ENCODE measurements around the gene DYNLT2. TPM values are rescaled to one million over a fixed set of nuclear protein-coding genes. Genes with fewer than 3 reads are reported as not detected.
"Not testable (repeated sequence)": the region's sequence is repeated elsewhere in the genome, so short reads cannot be mapped to it uniquely, and the experiment has no call there.

DYNLT2 gene
- total RNA-seq, 1 experiment from 2014 or later, result 1.7 TPM

DNA sequence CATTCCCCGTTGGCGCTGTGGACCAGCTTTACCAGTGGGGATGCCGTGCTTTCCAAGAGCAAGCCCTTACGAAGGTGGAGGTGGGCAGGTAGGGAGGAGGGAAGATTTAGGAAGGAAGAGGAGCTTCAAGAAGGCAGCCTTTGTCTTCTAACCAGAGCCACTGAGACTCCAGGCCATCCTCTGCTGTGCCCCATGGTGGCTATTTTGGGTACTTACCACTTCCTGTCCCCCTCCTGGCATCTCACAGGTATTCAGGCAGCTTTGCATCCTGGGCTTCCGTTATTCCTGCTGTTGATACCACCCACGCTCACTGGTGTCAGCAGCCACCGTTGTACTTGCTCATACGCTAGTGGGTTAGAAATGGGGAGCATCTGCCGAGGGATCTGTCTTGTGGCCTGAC is 23.0 kb upstream of the DYNLT2 start:
- no peak overlapping the region for H3K4me3 ChIP-seq (ENCODE audit: insufficient read depth, low read depth, low read length)
- no peak for DNase-seq

GRCh38 chr6:169766921-169767736 is 15.8 kb upstream of the DYNLT2 start:
- H3K36me3 ChIP-seq (replicated peaks; ENCODE audit: control insufficient read depth, insufficient read depth, low read length), result peaks cover 2% of the 10 kb centered on the region
- no peaks in the 10 kb centered on the region for H3K27me3 ChIP-seq (ENCODE audit: control insufficient read depth, insufficient read depth, low read length)
- DNase-seq, result no peak
- H3K4me3 ChIP-seq (ENCODE audit: insufficient read depth, low read depth, low read length), result no peak overlapping the region

More for the DNA sequence above, 23.0 kb upstream of the DYNLT2 start:
- Histone ChIP-seq H3K36me3 (replicated peaks; ENCODE audit: control insufficient read depth, insufficient read depth, low read length) (no peaks in the 10 kb centered on the region; the same call in none of the 2 replicates), H3K27me3 (ENCODE audit: control insufficient read depth, insufficient read depth, low read length) (no peaks in the 10 kb centered on the region)

DNA sequence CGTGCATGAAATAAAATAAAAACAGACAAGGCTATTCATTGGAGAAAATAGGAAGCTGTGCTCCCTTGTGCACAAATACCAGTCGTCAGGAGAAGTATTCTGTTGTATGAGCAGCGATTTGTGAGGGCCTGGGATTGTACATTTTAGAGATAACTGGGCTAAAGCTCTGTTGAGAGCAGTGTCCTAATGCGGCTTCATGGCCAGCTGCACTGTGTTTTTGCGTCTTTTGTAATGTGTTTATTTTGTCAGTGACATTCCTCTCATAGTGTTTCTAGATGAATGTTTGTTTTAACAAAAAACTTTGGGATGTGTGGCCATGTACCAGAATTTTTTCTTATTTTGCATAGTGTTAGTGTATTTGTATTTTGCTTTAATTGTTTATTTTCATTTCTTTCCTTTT is 14.9 kb upstream of the DYNLT2 start:
- Histone ChIP-seq H3K4me3 (ENCODE audit: insufficient read depth, low read depth, low read length) (no peak overlapping the region), H3K36me3 (replicated peaks; ENCODE audit: control insufficient read depth, insufficient read depth, low read length) (peaks cover 2% of the 10 kb centered on the region), H3K27me3 (ENCODE audit: control insufficient read depth, insufficient read depth, low read length) (no peaks in the 10 kb centered on the region)

DNA sequence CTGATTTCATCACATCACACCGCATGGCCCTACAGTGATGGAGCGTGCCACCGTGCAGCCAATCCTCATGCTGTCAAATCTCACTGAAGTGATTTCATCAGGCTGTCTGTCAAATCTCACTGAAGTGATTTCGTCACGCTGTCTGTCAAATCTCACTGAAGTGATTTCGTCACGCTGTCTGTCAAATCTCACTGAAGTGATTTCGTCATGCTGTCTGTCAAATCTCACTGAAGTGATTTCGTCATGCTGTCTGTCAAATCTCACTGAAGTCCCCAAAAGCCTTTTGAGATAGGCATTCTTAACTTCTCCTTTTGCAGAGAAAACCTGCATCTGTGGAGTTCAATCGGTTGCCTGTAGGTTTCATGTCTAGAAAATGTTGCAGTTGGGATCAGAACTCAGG is 14.4 kb upstream of the DYNLT2 start:
- not testable (repeated sequence) for H3K27me3 ChIP-seq (ENCODE audit: control insufficient read depth, insufficient read depth, low read length); H3K4me3 ChIP-seq (ENCODE audit: insufficient read depth, low read depth, low read length); DNase-seq; H3K36me3 ChIP-seq (replicated peaks; ENCODE audit: control insufficient read depth, insufficient read depth, low read length)

More for the DNA sequence above, 14.9 kb upstream of the DYNLT2 start:
- no peak for DNase-seq

- H3K36me3 ChIP-seq (replicated peaks; ENCODE audit: control insufficient read depth, insufficient read depth, low read length), result peaks cover 3% of the 10 kb centered on the region
Measured at GRCh38 chr6:169763881-169764280, 12.5 kb upstream of the DYNLT2 start.

GRCh38 chr6:169763308-169763707 is 11.9 kb upstream of the DYNLT2 start:
- Histone ChIP-seq H3K27me3 (ENCODE audit: control insufficient read depth, insufficient read depth, low read length) (no peaks in the 10 kb centered on the region), H3K36me3 (replicated peaks; ENCODE audit: control insufficient read depth, insufficient read depth, low read length) (peaks cover 3% of the 10 kb centered on the region), H3K4me3 (ENCODE audit: insufficient read depth, low read depth, low read length) (no peak overlapping the region)
- DNase-seq, result no peak

More at GRCh38 chr6:169763881-169764280, 12.5 kb upstream of the DYNLT2 start:
- Histone ChIP-seq H3K27me3 (ENCODE audit: control insufficient read depth, insufficient read depth, low read length) (no peaks in the 10 kb centered on the region), H3K4me3 (ENCODE audit: insufficient read depth, low read depth, low read length) (no peak overlapping the region)
- DNase-seq, result no peak

DNA sequence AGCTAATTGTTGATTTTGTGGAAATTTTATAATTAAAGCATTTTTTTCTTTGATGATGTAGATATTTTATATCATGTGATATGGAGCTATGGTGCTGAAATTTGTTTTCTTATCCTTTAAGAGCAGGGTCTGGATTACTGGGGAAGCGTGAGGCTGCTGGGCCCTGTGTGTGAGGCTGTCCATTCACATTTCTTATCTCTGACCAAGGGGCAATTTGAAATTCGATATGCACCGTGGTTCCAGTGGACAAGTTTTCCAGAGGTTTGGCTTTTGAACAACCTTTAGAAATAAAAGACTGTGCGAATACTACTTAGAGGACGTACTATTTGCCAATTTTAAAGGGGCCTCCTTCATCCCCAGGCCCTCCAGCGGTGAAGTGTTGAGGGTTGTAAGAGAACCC is 3.8 kb upstream of the DYNLT2 start:
- no peak for DNase-seq
- Histone ChIP-seq H3K4me3 (ENCODE audit: insufficient read depth, low read depth, low read length) (no peak overlapping the region), H3K27me3 (ENCODE audit: control insufficient read depth, insufficient read depth, low read length) (no peaks in the 10 kb centered on the region), H3K36me3 (replicated peaks; ENCODE audit: control insufficient read depth, insufficient read depth, low read length) (no peaks in the 10 kb centered on the region)

DNA sequence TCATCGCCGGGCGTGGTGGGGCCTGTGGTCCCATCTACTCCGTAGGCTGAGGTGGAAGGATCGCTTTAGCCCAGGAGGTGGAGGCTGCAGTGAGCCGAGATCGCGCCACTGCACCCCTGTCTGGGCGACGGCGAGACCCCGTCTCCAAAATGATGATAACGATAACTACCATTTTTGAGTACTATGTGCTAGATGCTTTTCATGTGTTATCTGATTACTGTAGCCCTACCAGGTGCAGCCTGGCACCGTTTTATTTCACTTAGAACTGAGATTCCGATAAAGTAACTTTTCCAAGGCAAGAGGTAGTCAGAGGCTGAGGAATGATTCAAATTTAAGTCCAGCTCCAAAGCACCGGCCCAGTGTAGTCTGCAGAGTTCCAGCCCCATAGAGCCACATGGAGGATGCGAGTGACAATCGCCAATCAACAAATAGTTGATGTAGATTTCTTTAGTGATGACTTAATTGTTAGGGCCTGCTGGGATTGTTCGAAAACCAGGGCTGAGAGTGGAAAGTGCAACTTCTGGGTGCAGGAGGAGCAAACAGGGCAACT is 777 bp upstream of the DYNLT2 start:
- H3K4me3 ChIP-seq (ENCODE audit: insufficient read depth, low read depth, low read length), result peak overlapping the region; percentile 93

GRCh38 chr6:169746556-169746955 is 4.8 kb downstream of the DYNLT2 start:
- DNase-seq, result no peak
- Histone ChIP-seq H3K4me3 (ENCODE audit: insufficient read depth, low read depth, low read length) (no peak overlapping the region), H3K27me3 (ENCODE audit: control insufficient read depth, insufficient read depth, low read length) (no peaks in the 10 kb centered on the region), H3K36me3 (replicated peaks; ENCODE audit: control insufficient read depth, insufficient read depth, low read length) (no peaks in the 10 kb centered on the region)

More for the DNA sequence above, 777 bp upstream of the DYNLT2 start:
- DNase-seq, result no peak
- no peaks in the 10 kb centered on the region for H3K27me3 ChIP-seq (ENCODE audit: control insufficient read depth, insufficient read depth, low read length)
- no peaks in the 10 kb centered on the region for H3K36me3 ChIP-seq (replicated peaks; ENCODE audit: control insufficient read depth, insufficient read depth, low read length)

DNA sequence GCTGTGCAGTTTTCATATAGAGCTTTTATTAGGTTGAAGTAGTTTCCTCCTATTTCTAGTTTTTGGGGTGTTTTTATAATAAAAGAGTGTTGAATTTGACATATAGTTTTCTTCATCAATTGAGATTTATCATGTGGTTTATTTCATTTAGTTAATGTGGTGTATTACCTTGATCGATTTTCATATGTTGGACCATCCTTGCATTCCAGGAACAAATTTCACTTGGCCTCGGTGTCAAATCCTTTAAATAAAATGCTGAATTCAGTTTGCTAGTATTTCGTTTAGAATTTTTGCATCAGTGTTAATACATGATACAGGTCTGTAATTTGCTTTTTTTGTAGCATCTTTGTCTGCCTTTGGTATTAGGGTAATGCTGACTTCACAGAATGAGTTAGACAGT is 6.0 kb downstream of the DYNLT2 start:
- DNase-seq, result no peak
- Histone ChIP-seq H3K36me3 (replicated peaks; ENCODE audit: control insufficient read depth, insufficient read depth, low read length) (no peaks in the 10 kb centered on the region), H3K27me3 (ENCODE audit: control insufficient read depth, insufficient read depth, low read length) (no peaks in the 10 kb centered on the region), H3K4me3 (ENCODE audit: insufficient read depth, low read depth, low read length) (no peak overlapping the region)

- no peaks in the 10 kb centered on the region for H3K27me3 ChIP-seq (ENCODE audit: control insufficient read depth, insufficient read depth, low read length)
- H3K36me3 ChIP-seq (replicated peaks; ENCODE audit: control insufficient read depth, insufficient read depth, low read length), result no peaks in the 10 kb centered on the region
- no peak overlapping the region for H3K4me3 ChIP-seq (ENCODE audit: insufficient read depth, low read depth, low read length)
- no peak for DNase-seq
Measured at GRCh38 chr6:169741344-169741743, 10.0 kb downstream of the DYNLT2 start.

DNA sequence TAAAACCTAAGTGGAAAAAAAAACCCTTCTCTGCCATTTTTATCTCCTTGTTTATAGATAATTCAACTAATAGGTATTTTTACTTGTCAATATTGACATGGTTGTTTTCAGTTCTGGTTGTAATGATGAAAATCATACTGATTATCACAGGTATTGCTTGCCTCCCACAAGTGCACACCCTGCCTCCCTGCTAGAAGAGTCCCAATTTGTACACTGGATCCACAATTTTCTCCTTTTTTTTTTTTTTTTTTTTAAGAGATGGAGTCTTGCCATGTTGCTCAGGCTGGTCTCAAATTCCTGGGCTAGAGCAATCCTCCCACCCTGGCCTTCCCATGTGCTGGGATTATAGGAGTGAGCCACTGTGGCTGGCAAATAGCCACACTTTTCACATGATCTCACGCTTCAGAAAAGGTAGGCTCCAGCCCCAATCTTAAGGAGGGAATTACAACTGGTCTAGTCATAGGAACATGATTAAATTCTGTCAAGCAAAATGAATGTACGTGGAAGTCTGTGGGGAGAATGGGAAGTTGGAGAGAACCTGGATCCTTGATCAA is 12.3 kb downstream of the DYNLT2 start:
- Histone ChIP-seq H3K27me3 (ENCODE audit: control insufficient read depth, insufficient read depth, low read length) (no peaks in the 10 kb centered on the region), H3K36me3 (replicated peaks; ENCODE audit: control insufficient read depth, insufficient read depth, low read length) (no peaks in the 10 kb centered on the region), H3K4me3 (ENCODE audit: insufficient read depth, low read depth, low read length) (no peak overlapping the region)
- no peak for DNase-seq

DNA sequence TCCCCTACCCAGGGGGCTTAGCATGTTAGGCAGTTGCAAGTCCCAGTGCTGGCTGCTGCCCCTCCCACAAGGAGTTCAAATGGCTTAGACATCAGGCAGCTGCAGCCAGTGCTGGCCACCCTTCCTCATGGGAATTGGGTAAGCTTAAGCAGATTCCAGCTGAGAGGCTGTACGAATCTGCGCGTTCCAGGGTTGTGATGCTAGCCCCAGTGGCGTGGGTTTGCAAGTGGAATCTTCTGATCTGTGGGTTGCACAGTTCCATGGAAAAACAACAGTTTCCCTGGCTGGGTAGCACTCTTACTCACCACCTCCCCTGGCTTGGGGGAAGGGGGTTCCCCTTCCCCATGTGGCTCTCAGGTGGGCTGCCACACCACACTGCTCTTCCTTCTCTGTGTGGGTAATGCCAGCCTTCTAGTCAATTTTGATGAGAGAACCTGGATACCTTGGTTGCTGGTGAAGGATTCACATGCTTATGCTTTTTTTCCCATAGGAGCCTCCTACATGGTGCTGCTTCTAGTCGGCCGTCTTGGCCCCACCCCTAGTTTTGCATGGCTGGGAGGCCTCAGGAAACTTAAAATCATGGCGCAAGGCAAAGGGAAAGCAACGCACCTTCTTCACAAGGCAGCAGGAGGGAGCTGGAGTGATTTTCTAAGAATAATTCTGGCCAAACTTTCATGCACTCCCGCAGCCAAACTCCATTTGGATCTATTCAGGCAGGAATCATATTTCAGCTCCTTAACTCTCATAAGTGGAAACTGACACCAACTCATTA is 13.0 kb downstream of the DYNLT2 start:
- Histone ChIP-seq H3K4me3 (ENCODE audit: insufficient read depth, low read depth, low read length) (no peak overlapping the region), H3K27me3 (ENCODE audit: control insufficient read depth, insufficient read depth, low read length) (no peaks in the 10 kb centered on the region), H3K36me3 (replicated peaks; ENCODE audit: control insufficient read depth, insufficient read depth, low read length) (no peaks in the 10 kb centered on the region)
- DNase-seq, result no peak

DNA sequence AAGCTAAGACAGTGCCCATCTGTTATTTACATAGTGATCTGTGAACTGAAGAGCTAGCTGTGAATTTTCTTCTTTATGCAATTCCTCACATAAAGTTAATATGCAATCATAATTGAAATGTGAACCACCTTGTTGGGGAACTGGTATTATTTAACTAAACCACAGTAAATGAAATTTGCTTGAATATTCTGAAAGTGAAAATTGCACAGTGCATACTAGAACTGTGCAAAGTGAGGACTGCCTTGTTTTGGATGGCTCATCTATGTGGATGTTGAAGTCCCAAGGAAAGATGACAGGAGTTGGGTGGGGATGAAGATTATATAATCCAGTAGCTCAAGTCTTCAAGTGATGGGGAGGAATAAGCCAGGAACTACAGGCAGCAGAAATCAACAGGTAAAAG is 21.4 kb downstream of the DYNLT2 start:
- Histone ChIP-seq H3K27me3 (ENCODE audit: control insufficient read depth, insufficient read depth, low read length) (peaks cover 2% of the 10 kb centered on the region; the same call in 1 of the 2 replicates), H3K4me3 (ENCODE audit: insufficient read depth, low read depth, low read length) (no peak overlapping the region), H3K36me3 (replicated peaks; ENCODE audit: control insufficient read depth, insufficient read depth, low read length) (no peaks in the 10 kb centered on the region)
- DNase-seq, result no peak

Data from H7 (cell line).